ENCODE data around the gene PFKFB3.
"Not testable (repeated sequence)": the region's sequence is repeated elsewhere in the genome, so short reads cannot be mapped to it uniquely, and the experiment has no call there.

The PFKFB3 gene

DNA sequence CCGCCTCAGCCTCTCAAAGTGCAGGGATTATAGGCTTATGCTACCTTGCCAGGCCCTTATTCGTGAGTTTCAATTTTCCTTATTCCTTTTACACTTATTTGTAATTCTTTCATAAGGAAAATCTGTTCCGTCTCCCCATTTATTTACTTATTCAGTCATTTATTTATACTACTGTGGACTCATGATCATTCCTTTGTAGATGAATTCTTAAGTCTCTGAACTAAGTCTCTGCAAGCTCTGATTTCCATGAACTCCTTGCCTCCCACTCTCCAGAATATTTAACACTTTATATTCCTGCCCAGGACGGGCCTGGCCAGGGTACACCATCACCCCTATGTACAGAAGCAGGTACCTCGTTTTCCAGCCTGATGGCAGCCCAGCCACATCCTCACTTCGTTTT, 39.4 kb downstream of the PFKFB3 start:
- TF ChIP-seq, protein P1, sequence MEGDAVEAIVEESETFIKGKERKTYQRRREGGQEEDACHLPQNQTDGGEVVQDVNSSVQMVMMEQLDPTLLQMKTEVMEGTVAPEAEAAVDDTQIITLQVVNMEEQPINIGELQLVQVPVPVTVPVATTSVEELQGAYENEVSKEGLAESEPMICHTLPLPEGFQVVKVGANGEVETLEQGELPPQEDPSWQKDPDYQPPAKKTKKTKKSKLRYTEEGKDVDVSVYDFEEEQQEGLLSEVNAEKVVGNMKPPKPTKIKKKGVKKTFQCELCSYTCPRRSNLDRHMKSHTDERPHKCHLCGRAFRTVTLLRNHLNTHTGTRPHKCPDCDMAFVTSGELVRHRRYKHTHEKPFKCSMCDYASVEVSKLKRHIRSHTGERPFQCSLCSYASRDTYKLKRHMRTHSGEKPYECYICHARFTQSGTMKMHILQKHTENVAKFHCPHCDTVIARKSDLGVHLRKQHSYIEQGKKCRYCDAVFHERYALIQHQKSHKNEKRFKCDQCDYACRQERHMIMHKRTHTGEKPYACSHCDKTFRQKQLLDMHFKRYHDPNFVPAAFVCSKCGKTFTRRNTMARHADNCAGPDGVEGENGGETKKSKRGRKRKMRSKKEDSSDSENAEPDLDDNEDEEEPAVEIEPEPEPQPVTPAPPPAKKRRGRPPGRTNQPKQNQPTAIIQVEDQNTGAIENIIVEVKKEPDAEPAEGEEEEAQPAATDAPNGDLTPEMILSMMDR (conservative IDR thresholded peaks at IDR 0.05): no peak
- no peak overlapping the region for H3K27ac ChIP-seq

DNA sequence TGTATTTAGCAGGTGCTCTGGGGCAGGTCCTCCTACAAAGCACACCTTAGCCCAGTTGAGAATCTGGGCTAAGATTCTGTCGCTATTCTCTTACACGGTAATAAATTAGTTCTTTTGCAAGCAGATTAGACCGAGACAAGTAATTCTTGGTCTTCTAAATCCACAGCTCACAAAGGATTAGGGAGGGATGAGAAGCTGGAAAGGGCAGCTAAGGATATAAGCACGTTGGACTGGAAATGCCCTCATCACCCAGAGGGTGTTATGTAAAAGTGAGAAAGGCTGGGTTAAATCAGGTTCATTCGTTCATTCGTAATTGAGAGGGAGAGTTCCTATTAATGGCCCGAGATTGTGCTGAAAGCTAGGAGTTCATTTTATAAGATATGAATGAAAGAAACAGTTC, 41.8 kb downstream of the PFKFB3 start:
- H3K27ac ChIP-seq: no peak overlapping the region
- TF ChIP-seq, protein P1 (conservative IDR thresholded peaks at IDR 0.05): no peak

DNA sequence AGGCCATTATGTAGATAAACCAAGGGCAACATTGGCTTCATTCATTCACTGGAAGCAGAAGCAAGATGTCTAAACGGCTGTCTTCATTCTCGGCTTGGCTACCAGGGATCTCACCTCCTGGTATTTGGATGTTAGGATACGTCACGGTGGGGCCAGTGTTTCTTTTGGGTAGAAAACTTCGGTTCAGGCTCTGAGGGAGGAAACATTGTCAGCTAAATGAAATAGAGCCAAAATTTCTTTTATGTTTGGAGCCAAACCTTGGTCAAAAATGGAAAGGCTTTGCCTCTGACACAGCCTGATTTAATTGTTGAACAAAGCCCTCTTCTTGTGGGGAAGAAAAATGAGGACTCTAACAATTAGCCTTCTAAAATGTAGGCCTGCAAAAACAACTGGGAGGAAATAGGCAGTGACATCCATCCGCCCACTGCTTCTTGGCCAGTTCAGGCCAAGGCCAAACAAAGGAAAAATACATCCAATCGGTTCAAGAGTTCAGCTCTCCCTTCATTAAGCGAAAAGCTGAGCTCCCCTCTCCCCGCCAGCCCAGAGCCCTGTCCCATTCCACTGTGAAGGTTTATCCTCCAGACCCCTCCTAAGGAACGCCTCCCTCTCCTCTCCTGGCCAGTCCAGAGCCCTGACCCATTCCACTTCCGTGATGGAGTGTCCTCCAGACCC, 44.4 kb downstream of the PFKFB3 start:
- TF ChIP-seq, protein P1 (conservative IDR thresholded peaks at IDR 0.05): no peak
- no peak overlapping the region for H3K27ac ChIP-seq

DNA sequence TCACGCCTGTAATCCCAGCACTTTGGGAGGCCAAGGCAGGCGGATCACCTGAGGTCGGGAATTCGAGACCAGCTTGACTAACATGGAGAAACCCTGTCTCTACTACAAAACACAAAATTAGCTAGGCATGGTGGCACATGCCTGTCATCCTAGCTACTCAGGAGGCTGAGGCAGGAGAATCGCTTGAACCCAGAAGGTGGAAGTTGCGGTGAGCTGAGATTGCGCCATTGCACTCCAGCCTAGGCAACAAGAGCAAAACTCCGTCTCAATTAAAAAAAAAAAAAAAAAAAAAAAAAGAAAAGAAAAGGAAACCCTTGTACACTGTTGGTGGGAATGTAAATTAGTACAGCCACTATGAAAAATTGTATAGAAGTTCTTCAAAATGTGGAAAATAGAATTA, 46.2 kb downstream of the PFKFB3 start:
- H3K27ac ChIP-seq: not testable (repeated sequence)

DNA sequence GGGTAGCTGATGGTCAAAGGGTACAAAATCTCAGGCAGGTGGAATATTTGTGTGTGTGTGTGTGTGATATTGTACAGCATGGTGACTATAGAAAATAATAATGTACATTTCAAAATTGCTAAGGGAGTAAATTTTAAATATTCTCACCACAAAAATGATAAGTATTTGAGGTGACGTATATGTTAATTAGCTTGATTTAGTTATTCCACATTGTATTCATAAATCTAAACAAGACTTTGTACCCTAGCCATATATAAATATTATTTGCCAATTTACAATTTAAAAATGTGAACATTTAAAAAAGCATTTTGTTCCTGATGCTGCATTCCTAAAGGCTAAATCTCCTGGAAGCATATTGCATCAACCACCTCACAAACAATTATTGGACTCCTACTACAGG, 47.0 kb downstream of the PFKFB3 start:
- no peak overlapping the region for H3K27ac ChIP-seq
- TF ChIP-seq, protein P1 (conservative IDR thresholded peaks at IDR 0.05): no peak

DNA sequence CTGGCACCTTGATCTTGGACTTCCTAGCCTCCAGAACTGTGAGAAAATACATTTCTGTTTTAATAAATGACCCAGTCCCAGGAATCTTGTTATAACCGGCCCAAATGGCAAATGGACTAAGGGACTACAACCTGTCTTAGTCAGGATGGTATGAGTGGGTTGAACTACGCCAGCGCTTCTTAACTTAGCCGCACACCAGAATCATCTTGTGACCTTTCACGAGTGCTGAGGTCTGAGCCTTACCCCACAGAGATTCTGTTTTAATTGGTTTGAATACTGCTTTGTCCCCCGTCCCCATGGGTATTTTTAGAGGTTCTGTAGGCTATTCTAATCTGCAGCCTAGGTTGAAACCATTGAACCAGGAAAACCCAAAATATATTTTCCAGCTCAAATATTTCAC, 48.0 kb downstream of the PFKFB3 start:
- no peak overlapping the region for H3K27ac ChIP-seq
- TF ChIP-seq, protein P1 (conservative IDR thresholded peaks at IDR 0.05): no peak

DNA sequence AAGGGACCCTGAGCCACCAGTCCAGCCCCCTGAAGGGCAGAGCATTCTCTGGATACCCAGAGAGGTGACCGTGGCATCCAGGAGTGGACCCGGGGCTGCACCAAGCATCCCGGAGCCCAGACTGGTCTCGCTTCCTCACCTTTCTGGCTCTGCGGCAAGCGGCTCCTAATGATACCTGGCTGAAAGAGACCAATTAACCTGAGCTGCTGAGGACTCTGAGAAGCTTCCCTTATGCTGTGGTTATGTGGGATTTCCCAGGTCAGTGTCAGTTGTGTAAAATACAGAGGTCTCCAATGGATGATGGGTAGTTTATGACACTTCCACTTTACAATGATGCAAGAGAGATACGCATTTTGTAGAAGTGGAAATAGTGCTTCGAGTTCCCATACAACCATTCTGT, 51.5 kb downstream of the PFKFB3 start:
- TF ChIP-seq, protein P1 (conservative IDR thresholded peaks at IDR 0.05): no peak
- no peak overlapping the region for H3K27ac ChIP-seq

DNA sequence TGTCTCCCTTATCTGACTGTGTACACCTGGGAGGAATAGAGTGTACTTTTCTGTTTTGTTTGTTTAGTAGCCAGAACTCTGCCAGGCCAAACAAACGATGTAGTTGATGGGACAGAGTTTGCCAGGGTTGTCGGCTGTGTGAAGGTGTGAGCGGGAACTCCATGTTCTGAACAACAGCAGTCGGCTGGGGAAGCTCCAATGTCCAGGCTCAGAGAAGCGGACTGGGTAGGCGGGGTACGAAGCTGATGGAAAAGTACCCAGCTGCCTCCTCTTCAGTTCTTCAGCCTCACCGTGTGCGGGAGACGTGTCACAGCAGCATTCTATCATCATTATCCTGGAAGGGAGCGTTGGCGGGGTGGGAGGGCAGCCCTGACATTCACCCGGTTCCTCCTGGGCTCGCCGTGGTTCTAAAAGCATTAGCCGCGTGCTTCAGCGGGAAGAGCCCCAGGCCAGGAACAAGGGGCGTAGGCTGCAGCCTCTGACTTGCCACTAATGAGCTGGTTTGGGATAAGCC, 52.9 kb downstream of the PFKFB3 start:
- H3K27ac ChIP-seq: peak overlapping the region; percentile 67

More for the DNA sequence above, 52.9 kb downstream of the PFKFB3 start:
- TF ChIP-seq, protein P1 (conservative IDR thresholded peaks at IDR 0.05): no peak

Data from VCaP (cell line).